NCI-H1417 treated with DMSO at 0.1 percent for 48 hours (cell line): ENCODE results near the gene PSMD2.

Experiments used
- DNase-seq: peaks from one replicate; lab custom pipeline; 2025; lab: John Stamatoyannopoulos, UW

PSMD2 gene

GRCh38 chr3:184317201-184317600 lies 18.2 kb downstream of the PSMD2 start:
- no peak for DNase-seq

- DNase-seq = no peak
These were observed 21.0 kb downstream of the PSMD2 start for GRCh38 chr3:184320104-184320445.

- DNase-seq = no peak
These were observed 22.6 kb downstream of the PSMD2 start for GRCh38 chr3:184321666-184322065.

- no peak for DNase-seq
These were observed 23.9 kb downstream of the PSMD2 start for GRCh38 chr3:184322731-184323487.

- DNase-seq = no peak
These were observed 24.7 kb downstream of the PSMD2 start for GRCh38 chr3:184323696-184324095.

- DNase-seq = no peak
These were observed 26.2 kb downstream of the PSMD2 start for GRCh38 chr3:184325269-184325668.

- no peak for DNase-seq
These were observed 26.8 kb downstream of the PSMD2 start for GRCh38 chr3:184325715-184326369.

- DNase-seq = no peak
These were observed 28.1 kb downstream of the PSMD2 start for GRCh38 chr3:184327171-184327570.

- no peak for DNase-seq
These were observed 29.5 kb downstream of the PSMD2 start for GRCh38 chr3:184328516-184328915.

GRCh38 chr3:184332370-184333090 lies 33.5 kb downstream of the PSMD2 start:
- no peak for DNase-seq

- DNase-seq = no peak
These were observed 34.1 kb downstream of the PSMD2 start for GRCh38 chr3:184333190-184333589.

- DNase-seq = no peak
These were observed 34.7 kb downstream of the PSMD2 start for GRCh38 chr3:184333700-184334099.

- DNase-seq = no peak
These were observed 35.6 kb downstream of the PSMD2 start for GRCh38 chr3:184334470-184335158.

- DNase-seq = no peak
These were observed 36.2 kb downstream of the PSMD2 start for GRCh38 chr3:184335291-184335660.

GRCh38 chr3:184335661-184336546 lies 36.9 kb downstream of the PSMD2 start:
- peak; percentile 15 for DNase-seq

- DNase-seq = no peak
These were observed 37.7 kb downstream of the PSMD2 start for GRCh38 chr3:184336547-184337398.

GRCh38 chr3:184337399-184337714 lies 38.3 kb downstream of the PSMD2 start, which contains the start of gene FAM131A:
Gene FAM131A (plus strand): TSS chr3:184337600. CDS start chr3:184337631, 31 bp downstream.
- DNase-seq = no peak

- DNase-seq = no peak
These were observed 38.9 kb downstream of the PSMD2 start for GRCh38 chr3:184337981-184338380.

GRCh38 chr3:184338511-184338945 lies 39.5 kb downstream of the PSMD2 start:
- peak; percentile 82 for DNase-seq

GRCh38 chr3:184339001-184339400 lies 40.0 kb downstream of the PSMD2 start:
- no peak for DNase-seq
